ENCODE measurements around the gene SULF2.

SULF2 gene

GRCh38 chr20:47774131-47774777, 11.0 kb downstream of the SULF2 start:
- TF ChIP-seq, protein P1, sequence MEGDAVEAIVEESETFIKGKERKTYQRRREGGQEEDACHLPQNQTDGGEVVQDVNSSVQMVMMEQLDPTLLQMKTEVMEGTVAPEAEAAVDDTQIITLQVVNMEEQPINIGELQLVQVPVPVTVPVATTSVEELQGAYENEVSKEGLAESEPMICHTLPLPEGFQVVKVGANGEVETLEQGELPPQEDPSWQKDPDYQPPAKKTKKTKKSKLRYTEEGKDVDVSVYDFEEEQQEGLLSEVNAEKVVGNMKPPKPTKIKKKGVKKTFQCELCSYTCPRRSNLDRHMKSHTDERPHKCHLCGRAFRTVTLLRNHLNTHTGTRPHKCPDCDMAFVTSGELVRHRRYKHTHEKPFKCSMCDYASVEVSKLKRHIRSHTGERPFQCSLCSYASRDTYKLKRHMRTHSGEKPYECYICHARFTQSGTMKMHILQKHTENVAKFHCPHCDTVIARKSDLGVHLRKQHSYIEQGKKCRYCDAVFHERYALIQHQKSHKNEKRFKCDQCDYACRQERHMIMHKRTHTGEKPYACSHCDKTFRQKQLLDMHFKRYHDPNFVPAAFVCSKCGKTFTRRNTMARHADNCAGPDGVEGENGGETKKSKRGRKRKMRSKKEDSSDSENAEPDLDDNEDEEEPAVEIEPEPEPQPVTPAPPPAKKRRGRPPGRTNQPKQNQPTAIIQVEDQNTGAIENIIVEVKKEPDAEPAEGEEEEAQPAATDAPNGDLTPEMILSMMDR (conservative IDR thresholded peaks at IDR 0.05) = no peak

GRCh38 chr20:47773371-47773786, 11.9 kb downstream of the SULF2 start:
- H3K27ac ChIP-seq = no peak overlapping the region
- no peak for TF ChIP-seq ZFX (IDR thresholded peaks at IDR 0.05)
- TF ChIP-seq, protein P1 (conservative IDR thresholded peaks at IDR 0.05) = no peak

More at GRCh38 chr20:47774131-47774777, 11.0 kb downstream of the SULF2 start:
- H3K27ac ChIP-seq = no peak overlapping the region

DNA sequence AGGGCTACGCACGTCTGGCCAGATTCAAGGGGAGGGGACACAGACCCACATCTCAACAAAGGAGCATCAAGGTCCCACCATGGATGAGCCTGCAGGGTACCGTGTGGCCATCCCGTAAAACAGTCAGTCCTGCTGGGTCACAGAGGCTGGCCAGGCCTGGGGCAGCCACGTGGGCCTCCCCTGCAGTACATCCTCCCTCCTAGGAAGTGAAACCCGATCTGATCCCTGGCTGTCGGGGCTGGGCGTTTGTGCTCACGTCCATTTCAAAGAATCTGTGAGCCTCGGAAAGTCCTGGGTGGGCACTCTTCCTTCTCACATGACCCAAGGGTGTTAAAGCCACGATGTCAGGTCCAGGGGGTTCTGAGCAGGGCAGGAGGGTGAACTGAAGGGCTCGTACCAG, 14.3 kb downstream of the SULF2 start:
- H3K27ac ChIP-seq = no peak overlapping the region
- no peak for TF ChIP-seq ZFX (IDR thresholded peaks at IDR 0.05)
- TF ChIP-seq, protein P1 (conservative IDR thresholded peaks at IDR 0.05) = no peak

DNA sequence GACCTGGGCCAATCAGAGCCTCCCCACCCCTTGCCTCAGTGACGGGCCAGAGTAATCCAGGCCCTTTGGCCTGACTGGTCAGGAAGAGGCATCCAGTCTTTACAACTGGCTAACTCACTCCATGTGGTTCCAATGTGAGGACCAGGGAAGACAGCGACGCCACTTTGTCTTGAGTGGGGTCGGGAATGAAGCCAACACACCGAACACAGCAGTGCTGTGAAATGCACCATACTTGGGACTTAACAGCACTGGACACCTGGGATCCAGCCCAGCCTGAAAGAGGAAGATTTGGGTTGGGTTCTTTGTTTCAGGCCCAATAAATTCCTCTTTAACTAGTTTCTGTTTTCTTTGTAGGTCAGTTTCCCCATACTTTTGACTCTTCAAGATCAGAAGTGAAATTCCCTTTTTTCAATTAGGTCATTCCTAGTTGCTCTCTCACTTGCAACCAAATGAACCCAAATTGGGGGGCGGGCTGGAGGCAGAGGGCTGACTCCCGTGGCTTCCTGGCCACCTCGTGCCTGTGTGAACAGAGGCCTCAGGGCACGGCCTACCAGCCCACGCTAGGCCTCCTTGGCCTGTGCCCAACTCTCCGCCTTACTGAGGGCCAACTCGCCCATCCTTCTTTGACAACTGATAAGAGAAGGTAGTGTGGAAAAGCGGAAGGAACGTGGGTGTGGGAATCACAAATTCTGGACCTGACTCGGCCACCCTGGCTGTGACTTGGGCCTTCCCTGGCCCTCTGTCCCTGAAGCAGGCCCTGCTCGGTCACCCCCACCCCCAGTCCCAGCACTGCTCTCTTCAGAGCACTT, 17.1 kb downstream of the SULF2 start:
- TF ChIP-seq, protein P1 (conservative IDR thresholded peaks at IDR 0.05) = no peak
- no peak for TF ChIP-seq ZFX (IDR thresholded peaks at IDR 0.05)
- no peak overlapping the region for H3K27ac ChIP-seq

GRCh38 chr20:47765691-47766594, 19.3 kb downstream of the SULF2 start:
- TF ChIP-seq, protein P1 (conservative IDR thresholded peaks at IDR 0.05) = no peak
- TF ChIP-seq ZFX (IDR thresholded peaks at IDR 0.05) = no peak
- H3K27ac ChIP-seq = no peak overlapping the region

DNA sequence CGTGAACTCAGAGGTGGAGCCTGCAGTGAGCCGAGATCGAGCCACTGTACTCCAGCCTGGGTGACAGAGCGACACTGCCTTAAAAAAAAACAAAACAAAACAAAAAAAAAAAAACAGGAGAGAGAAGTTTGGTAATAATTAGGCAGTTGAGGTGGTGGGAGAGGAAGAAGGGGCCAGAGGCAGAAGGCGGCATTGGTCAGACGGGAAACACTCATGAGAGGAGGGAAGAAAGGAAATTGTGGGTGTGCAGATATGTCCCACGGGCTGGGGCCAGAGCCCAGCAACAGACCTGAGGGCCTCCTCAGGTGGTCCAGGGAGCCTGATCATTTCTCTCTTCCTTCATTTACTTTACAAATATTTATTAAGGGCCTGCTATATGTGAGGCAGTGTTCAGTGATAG, 20.0 kb downstream of the SULF2 start:
- H3K27ac ChIP-seq = no peak overlapping the region
- TF ChIP-seq, protein P1 (conservative IDR thresholded peaks at IDR 0.05) = no peak
- no peak for TF ChIP-seq ZFX (IDR thresholded peaks at IDR 0.05)
